Measurements from ENCODE around the gene RBM6. TPM values are rescaled to one million over a fixed set of nuclear protein-coding genes. Genes with fewer than 3 reads are reported as not detected.
A peak's percentile ranks its signal among the peaks of the same experiment; 100 is the strongest.

The RBM6 gene
- total and polyA plus RNA-seq, 2 experiments from 2014 or later = 66.6 to 97.6 TPM

GRCh38 chr3:49908373-49909199 is 31.4 kb upstream of the RBM6 start (continued):
- TF ChIP-seq ETS1 (IDR thresholded peaks at IDR 0.05) = no peak
- no peak for TF ChIP-seq NANOG (IDR thresholded peaks at IDR 0.05; ENCODE audit: borderline replicate concordance)
- no peak for TF ChIP-seq STAT1 (IDR thresholded peaks at IDR 0.05; ENCODE audit: unreplicated experiment)
- TF ChIP-seq ZNF114 (CRISPR knock-in tag; IDR thresholded peaks at IDR 0.05) = no peak
- no peak for TF ChIP-seq CREB1 (CRISPR knock-in tag; IDR thresholded peaks at IDR 0.05; ENCODE audit: low read depth)
- TF ChIP-seq REST (IDR thresholded peaks at IDR 0.05; ENCODE audit: unreplicated experiment) = no peak

GRCh38 chr3:49910409-49911123 is 29.4 kb upstream of the RBM6 start:
- DNase-seq (ENCODE audit: low spot score) = peak; percentile 90
- H3K9me3 Mint-ChIP-seq = no peaks in the 10 kb centered on the region
- no peak overlapping the region; the same call in 1 of the 2 replicates for H3K27ac Mint-ChIP-seq
- Histone ChIP-seq H3K27ac (ENCODE audit: low read depth) (no peak overlapping the region), H3K4me2 (peak overlapping the region; percentile 85), H3K4me3 (peak overlapping the region; percentile 56), H3K36me3 (ENCODE audit: insufficient read depth) (no peaks in the 10 kb centered on the region), H3K9me2 (ENCODE audit: insufficient read depth) (no peaks in the 10 kb centered on the region), H2AFZ (peak overlapping the region; percentile 80), H3F3A (replicated peaks; ENCODE audit: low read depth) (peaks cover 22% of the 10 kb centered on the region), H4K20me1 (replicated peaks; ENCODE audit: insufficient read depth) (no peaks in the 10 kb centered on the region; the same call in 1 of the 2 replicates), H3K4me1 (ENCODE audit: insufficient read depth) (peaks cover 28% of the 10 kb centered on the region), H3K27me3 (ENCODE audit: insufficient read depth) (peaks cover 11% of the 10 kb centered on the region; the same call in 1 of the 2 replicates), H3K79me2 (replicated peaks; ENCODE audit: insufficient read depth) (no peaks in the 10 kb centered on the region)
- peaks cover 42% of the 10 kb centered on the region for H3K4me1 Mint-ChIP-seq
- peaks cover 28% of the 10 kb centered on the region for H3K27me3 Mint-ChIP-seq (ENCODE audit: insufficient read depth, low read depth, poor library complexity)
- H3K4me3 Mint-ChIP-seq = peak overlapping the region; percentile 61
- ATAC-seq = peak; percentile 84
- no peaks in the 10 kb centered on the region; the same call in 2 of the 3 replicates for H3K36me3 Mint-ChIP-seq (ENCODE audit: low read depth)
- TF ChIP-seq ZNF114 (CRISPR knock-in tag; IDR thresholded peaks at IDR 0.05) (no peak), CTCF (conservative IDR thresholded peaks at IDR 0.05; ENCODE audit: low read depth in 2 of 2) (peak; percentile 36 to 63; a peak in 3 of 4 replicates), POLR2AphosphoS5 (IDR thresholded peaks at IDR 0.05; ENCODE audit: low read depth) (no peak; the same call in 1 of the 2 replicates), ETS1 (IDR thresholded peaks at IDR 0.05) (no peak)

Data from GM23338 (cell line).